ENCODE results near the gene TRAPPC11.

Gene TRAPPC11

GRCh38 chr4:183760326-183760725 lies 101.2 kb downstream of the TRAPPC11 start:
- FAIRE-seq = no peak
